ENCODE results near the gene STARD13.
"Not testable (repeated sequence)": the region's sequence is repeated elsewhere in the genome, so short reads cannot be mapped to it uniquely, and the experiment has no call there.

The STARD13 gene

DNA sequence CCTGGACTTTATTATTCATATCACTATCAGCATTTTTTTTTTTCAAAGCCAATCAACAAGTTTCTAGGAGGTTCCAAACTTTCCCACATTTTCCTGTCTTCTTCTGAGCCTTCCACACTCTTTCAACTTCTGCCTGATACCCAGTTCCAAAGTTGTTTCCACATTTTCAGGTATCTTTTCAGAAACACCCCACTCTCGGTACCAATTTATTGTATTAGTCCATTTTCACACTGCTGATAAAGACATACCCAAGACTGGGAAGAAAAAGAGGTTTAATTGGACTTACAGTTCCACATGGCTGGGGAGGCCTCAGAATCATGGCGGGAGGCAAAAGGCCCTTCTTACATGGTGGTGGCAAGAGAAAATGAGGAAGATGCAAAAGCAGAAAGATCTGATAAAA lies 122.8 kb downstream of the STARD13 start:
- not testable (repeated sequence) for DNase-seq (ENCODE audit: low read depth, low spot score); H3K27ac ChIP-seq

DNA sequence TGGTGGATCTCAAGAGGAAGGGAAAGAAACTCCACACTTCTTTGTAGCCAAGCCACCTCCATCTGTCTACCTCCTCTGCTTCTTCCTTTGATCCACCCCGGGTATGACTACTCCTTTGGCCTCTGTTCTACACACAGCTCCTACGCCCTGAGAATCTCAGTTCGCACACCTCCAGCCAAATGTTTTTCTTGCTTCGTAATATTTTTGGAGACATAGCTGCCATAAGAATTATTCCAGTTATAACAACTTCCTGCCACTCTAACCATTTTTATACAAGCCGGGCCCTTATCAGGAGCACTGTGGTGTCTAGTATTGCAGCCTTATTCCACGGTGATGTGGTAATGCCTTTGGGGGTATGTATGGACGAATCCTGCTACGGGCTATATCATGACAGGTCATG lies 126.7 kb downstream of the STARD13 start:
- DNase-seq (ENCODE audit: low read depth, low spot score), result no peak
- H3K27ac ChIP-seq, result no peak overlapping the region

- no peak overlapping the region for H3K27ac ChIP-seq
- DNase-seq (ENCODE audit: low read depth, low spot score), result no peak
Observed at GRCh38 chr13:33158271-33158670, 127.3 kb downstream of the STARD13 start.

- no peak overlapping the region for H3K27ac ChIP-seq
- no peak for DNase-seq (ENCODE audit: low read depth, low spot score)
Observed at GRCh38 chr13:33154911-33155310, 130.6 kb downstream of the STARD13 start.

GRCh38 chr13:33153421-33154404 lies 131.8 kb downstream of the STARD13 start:
- no peak overlapping the region for H3K27ac ChIP-seq
- DNase-seq (ENCODE audit: low read depth, low spot score), result no peak

DNA sequence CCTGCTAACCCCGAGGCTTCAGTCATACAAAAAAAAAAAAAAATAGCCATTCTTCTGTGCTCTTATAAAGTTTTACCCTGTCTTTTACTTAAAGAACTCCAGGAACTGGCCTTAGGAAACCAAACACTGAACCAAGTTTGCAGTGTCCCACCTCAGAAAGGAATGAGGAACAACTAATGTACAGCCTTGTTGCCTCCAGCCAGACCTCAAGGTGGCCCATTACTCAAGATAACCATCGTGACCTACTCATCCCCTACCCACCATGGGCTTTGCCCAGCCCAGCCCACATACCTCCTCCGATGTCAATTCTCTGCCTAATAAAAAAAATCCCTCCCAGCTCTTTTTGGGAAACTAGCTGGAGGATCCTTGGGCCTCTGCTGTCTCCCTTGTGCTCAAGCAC lies 133.2 kb downstream of the STARD13 start:
- DNase-seq (ENCODE audit: low read depth, low spot score), result no peak
- H3K27ac ChIP-seq, result no peak overlapping the region

DNA sequence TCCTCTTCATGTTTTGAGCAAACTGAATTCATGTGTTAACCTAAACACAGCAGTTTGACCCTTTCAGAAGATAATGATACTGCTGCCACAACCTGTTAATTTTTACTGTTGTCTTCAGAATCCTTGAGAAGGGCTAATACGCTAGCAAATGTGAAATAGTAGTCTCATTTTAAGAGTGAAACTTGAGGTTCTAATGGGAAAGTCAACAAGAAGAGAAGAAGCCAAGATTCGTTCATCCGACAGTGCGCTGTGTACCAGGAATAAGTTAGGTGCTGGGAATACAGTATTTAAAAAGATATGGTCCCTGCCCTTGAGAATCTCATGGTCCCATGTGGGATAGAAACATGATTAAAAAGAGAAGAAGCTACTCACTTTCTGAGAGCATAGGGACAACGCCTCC lies 134.9 kb downstream of the STARD13 start:
- H3K27ac ChIP-seq, result no peak overlapping the region
- DNase-seq (ENCODE audit: low read depth, low spot score), result no peak

GRCh38 chr13:33150126-33150525 lies 135.4 kb downstream of the STARD13 start:
- DNase-seq (ENCODE audit: low read depth, low spot score), result no peak
- no peak overlapping the region for H3K27ac ChIP-seq

GRCh38 chr13:33147832-33148231 lies 137.7 kb downstream of the STARD13 start:
- DNase-seq (ENCODE audit: low read depth, low spot score), result no peak
- H3K27ac ChIP-seq, result no peak overlapping the region

GRCh38 chr13:33146843-33147611 lies 138.5 kb downstream of the STARD13 start:
- DNase-seq (ENCODE audit: low read depth, low spot score), result no peak
- no peak overlapping the region for H3K27ac ChIP-seq

DNA sequence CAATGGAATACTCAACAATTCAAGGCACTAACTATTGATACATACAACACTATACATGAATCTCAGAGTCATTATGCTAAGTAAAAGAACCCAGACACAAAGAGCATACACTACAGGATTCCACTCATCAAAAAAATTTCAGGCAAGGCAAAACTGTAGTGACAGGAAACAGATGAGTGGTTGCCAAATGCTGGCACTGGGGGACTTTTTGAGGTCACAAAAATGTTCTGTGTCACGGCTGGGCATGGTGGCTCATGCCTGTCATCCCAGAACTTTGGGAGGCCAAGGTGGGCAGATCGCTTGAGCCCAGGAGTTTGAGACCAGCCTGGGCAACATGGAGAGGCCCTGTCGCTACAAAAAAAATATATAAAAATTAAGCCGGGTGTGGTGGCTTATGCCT lies 139.9 kb downstream of the STARD13 start:
- H3K27ac ChIP-seq, result no peak overlapping the region
- DNase-seq (ENCODE audit: low read depth, low spot score), result no peak

- no peak overlapping the region for H3K27ac ChIP-seq
- DNase-seq (ENCODE audit: low read depth, low spot score), result no peak
Observed at GRCh38 chr13:33144358-33144784, 141.2 kb downstream of the STARD13 start.

DNA sequence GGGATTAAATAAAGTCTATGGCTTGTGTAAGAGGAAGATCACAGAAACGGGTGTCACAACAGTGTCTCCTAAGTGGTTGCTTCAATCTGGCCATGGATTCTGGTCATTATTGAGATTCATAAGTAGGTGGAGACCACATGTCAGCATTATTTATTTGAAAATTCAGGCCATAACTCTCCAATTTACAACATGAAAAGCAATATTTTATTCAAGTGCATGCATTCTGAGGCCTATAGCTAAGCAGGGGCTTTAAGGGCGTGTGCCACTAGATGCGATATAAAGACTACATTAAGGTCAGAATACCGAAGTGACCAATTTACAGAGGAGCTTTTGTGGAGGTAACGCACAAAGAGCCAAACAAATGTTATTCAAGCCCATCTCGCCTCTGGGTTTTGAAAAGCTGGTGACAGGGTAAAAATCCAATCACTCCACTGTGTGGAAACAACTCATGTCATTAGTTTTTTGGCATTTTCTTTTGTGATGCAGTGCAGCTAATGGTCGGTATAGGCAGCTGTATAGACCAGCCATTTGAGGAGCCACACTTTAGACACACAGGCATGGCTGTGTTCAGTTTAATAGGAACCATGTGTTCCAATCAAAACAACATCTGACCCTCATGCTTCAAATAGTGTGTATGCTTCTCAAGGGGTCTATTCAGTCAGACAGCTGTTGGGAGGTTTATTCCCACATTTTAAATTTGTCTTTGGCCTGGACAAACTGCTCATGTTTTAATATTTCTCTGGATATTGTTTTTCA lies 145.6 kb downstream of the STARD13 start:
- no peak for DNase-seq (ENCODE audit: low read depth, low spot score)
- no peak overlapping the region for H3K27ac ChIP-seq

- H3K27ac ChIP-seq, result no peak overlapping the region
- no peak for DNase-seq (ENCODE audit: low read depth, low spot score)
Observed at GRCh38 chr13:33139184-33139583, 146.4 kb downstream of the STARD13 start.

DNA sequence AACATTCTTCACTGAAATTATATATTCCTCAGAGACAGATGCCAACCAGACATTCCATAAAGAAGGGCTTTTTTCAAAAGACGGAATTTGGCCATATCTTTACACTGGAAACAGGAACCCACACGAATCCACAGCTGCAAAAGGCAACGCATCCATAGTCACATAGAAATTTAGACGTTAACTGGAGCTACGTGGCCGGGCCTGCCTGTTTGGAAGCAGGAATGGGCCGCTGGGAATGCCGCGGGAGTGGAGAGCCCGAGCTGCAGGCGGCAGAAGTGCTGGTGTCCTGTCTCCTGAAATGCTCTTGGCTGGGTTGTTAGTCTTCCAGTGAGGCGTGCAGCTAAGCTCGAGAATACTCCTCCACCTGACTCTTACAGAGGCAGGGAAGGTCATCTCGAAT lies 147.1 kb downstream of the STARD13 start:
- DNase-seq (ENCODE audit: low read depth, low spot score), result no peak
- H3K27ac ChIP-seq, result no peak overlapping the region

- no peak overlapping the region for H3K27ac ChIP-seq
- DNase-seq (ENCODE audit: low read depth, low spot score), result no peak
Observed at GRCh38 chr13:33137721-33138120, 147.8 kb downstream of the STARD13 start.

- no peak for DNase-seq (ENCODE audit: low read depth, low spot score)
- no peak overlapping the region for H3K27ac ChIP-seq
Observed at GRCh38 chr13:33135097-33135496, 150.5 kb downstream of the STARD13 start.

DNA sequence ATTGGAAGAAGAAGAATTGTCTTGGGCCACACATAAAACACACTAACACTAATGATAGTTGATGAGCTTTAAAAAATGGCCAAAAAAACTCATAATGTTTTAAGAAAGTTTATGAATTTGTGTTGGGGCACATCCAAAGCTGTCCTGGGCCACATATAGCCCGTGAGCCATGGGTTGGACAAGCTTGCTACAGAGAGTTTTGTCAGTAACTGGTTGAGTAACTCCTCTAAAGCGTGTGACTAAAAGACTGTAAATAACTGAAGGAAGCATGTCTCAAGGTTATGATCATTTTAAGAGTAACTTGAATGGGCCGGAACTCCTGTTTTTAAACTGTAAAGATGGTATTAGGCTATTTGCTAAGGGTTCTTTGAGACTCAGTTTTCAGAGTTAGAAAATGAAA lies 151.3 kb downstream of the STARD13 start:
- no peak for DNase-seq (ENCODE audit: low read depth, low spot score)
- H3K27ac ChIP-seq, result no peak overlapping the region

- DNase-seq (ENCODE audit: low read depth, low spot score), result no peak
- no peak overlapping the region for H3K27ac ChIP-seq
Observed at GRCh38 chr13:33132644-33133440, 152.7 kb downstream of the STARD13 start.

GRCh38 chr13:33129886-33130285 lies 155.7 kb downstream of the STARD13 start:
- no peak overlapping the region for H3K27ac ChIP-seq
- no peak for DNase-seq (ENCODE audit: low read depth, low spot score)
